Measurements from ENCODE around the gene DHX16. TPM values are rescaled to one million over a fixed set of nuclear protein-coding genes. Genes with fewer than 3 reads are reported as not detected.

Gene DHX16
- total and polyA plus RNA-seq, 9 of the 15 experiments (the other 6 are each of a cell fraction or from before 2014, with no cell fraction given) = 14.6 to 66.1 (median 47.5) TPM

DNA sequence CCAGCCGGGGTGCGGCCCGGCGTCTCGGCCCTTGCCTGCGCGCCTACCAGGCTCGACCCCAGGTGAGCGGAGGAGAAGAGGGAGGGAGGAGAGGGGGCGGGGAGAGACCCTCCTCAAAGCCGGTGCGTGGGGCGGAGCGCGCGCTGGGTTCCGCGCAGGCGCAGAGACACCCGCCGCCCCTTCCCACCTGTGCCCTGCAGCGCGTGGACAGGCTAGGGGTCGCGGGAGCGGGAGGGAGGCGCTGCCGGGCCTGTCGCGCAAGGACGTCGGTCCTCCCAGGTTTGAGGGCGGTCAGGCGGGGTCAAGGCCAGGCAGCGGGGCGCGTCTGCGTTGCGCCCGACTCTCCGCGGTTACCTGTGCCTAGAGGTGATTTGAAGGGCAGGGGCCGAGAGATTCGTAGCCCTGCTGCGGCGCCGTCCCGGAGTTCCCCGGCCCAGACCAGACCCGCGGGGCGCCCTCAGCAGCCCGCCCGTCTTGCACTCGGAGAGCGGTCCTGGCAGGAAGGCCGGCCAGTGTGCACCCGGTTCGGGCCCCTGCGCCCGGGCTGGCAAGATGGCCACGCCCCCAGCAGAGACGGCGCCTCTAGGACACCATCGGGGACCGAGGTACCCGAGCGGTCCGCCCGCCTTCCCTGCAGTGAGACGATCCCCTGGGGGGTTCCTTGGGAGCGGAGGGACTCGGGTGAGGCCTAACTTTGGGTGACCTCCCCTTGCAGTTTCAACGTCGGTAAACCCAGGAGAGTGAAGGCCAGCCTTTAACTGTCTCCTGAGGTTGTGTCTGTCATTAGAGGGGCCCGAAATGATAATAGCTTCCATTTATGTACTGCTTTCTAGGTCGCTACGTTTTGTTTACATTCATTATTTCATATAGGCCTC lies 25.3 kb downstream of the DHX16 start (continued):
- TF ChIP-seq CREM (IDR thresholded peaks at IDR 0.05; ENCODE audit: low read depth) (peak; percentile 8), BRD9 (IDR thresholded peaks at IDR 0.05; ENCODE audit: low read depth, partially characterized antibody) (no peak), HNRNPH1 (optimal IDR thresholded peaks at IDR 0.05; ENCODE audit: low read depth, low read length) (peak; percentile 39), CCNT2 (IDR thresholded peaks at IDR 0.05; ENCODE audit: borderline replicate concordance, extremely low read depth, insufficient read length, low read depth, low read length) (peak; percentile 69), KDM1A (IDR thresholded peaks at IDR 0.05) (no peak), CTBP1 (IDR thresholded peaks at IDR 0.05; ENCODE audit: borderline replicate concordance) (peak; percentile 95), GATAD2A (IDR thresholded peaks at IDR 0.05) (peak; percentile 75), ZFX (CRISPR knock-in tag; IDR thresholded peaks at IDR 0.05) (peak; percentile 96), HDAC2 (IDR thresholded peaks at IDR 0.05) (peak; percentile 79; the same call in 1 of the 2 replicates), ZNF224 (CRISPR knock-in tag; IDR thresholded peaks at IDR 0.05) (no peak), PCBP1 (IDR thresholded peaks at IDR 0.05; ENCODE audit: low read depth, low read length, poor library complexity, severe bottlenecking) (peak; percentile 94), KAT8 (IDR thresholded peaks at IDR 0.05; ENCODE audit: low read depth) (no peak), CAMTA2 (CRISPR knock-in tag; conservative IDR thresholded peaks at IDR 0.05) (peak; percentile 38; the same call in 1 of the 2 replicates), ETV1 (tag; conservative IDR thresholded peaks at IDR 0.05; ENCODE audit: low read depth) (peak; percentile 12; the same call in 1 of the 2 replicates)
- TF ChIP-seq, protein P1, sequence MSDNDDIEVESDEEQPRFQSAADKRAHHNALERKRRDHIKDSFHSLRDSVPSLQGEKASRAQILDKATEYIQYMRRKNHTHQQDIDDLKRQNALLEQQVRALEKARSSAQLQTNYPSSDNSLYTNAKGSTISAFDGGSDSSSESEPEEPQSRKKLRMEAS (CRISPR knock-in tag; IDR thresholded peaks at IDR 0.05) = peak; percentile 89
- TF ChIP-seq, protein P2, sequence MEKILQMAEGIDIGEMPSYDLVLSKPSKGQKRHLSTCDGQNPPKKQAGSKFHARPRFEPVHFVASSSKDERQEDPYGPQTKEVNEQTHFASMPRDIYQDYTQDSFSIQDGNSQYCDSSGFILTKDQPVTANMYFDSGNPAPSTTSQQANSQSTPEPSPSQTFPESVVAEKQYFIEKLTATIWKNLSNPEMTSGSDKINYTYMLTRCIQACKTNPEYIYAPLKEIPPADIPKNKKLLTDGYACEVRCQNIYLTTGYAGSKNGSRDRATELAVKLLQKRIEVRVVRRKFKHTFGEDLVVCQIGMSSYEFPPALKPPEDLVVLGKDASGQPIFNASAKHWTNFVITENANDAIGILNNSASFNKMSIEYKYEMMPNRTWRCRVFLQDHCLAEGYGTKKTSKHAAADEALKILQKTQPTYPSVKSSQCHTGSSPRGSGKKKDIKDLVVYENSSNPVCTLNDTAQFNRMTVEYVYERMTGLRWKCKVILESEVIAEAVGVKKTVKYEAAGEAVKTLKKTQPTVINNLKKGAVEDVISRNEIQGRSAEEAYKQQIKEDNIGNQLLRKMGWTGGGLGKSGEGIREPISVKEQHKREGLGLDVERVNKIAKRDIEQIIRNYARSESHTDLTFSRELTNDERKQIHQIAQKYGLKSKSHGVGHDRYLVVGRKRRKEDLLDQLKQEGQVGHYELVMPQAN (IDR thresholded peaks at IDR 0.05; ENCODE audit: borderline replicate concordance) = peak; percentile 75; the same call in 1 of the 2 replicates
- TF ChIP-seq, protein P3, sequence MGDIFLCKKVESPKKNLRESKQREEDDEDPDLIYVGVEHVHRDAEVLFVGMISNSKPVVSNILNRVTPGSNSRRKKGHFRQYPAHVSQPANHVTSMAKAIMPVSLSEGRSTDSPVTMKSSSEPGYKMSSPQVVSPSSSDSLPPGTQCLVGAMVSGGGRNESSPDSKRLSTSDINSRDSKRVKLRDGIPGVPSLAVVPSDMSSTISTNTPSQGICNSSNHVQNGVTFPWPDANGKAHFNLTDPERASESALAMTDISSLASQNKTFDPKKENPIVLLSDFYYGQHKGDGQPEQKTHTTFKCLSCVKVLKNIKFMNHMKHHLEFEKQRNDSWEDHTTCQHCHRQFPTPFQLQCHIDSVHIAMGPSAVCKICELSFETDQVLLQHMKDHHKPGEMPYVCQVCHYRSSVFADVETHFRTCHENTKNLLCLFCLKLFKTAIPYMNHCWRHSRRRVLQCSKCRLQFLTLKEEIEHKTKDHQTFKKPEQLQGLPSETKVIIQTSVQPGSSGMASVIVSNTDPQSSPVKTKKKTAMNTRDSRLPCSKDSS (IDR thresholded peaks at IDR 0.05; ENCODE audit: low read depth, partially characterized antibody) = no peak
- TF ChIP-seq, protein P4, sequence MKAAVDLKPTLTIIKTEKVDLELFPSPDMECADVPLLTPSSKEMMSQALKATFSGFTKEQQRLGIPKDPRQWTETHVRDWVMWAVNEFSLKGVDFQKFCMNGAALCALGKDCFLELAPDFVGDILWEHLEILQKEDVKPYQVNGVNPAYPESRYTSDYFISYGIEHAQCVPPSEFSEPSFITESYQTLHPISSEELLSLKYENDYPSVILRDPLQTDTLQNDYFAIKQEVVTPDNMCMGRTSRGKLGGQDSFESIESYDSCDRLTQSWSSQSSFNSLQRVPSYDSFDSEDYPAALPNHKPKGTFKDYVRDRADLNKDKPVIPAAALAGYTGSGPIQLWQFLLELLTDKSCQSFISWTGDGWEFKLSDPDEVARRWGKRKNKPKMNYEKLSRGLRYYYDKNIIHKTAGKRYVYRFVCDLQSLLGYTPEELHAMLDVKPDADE (conservative IDR thresholded peaks at IDR 0.05; ENCODE audit: control insufficient read depth, low read depth, low read length) = 0 out of 2 replicates have a peak, but pooled peaks have one; percentile 50

Data from K562 (cell line).